C4-2B (cell line): ENCODE results near the gene INPP4A.

Experiments used
- H3K27ac ChIP-seq: fragments of 450-650 bp; 2 replicates; pipeline ENCODE4 v1.5.1; 2017
- ZFX ChIP-seq: fragments of 450-650 bp; IDR thresholded peaks from 2 replicates; pipeline ENCODE4 v1.6.1; 2017
- TF ChIP-seq, protein P1 (sequence below): fragments of 450-650 bp; conservative IDR thresholded peaks from 2 replicates; pipeline ENCODE4 v1.5.1; 2017; ENCODE audit warnings: mild to moderate bottlenecking

The INPP4A gene

DNA sequence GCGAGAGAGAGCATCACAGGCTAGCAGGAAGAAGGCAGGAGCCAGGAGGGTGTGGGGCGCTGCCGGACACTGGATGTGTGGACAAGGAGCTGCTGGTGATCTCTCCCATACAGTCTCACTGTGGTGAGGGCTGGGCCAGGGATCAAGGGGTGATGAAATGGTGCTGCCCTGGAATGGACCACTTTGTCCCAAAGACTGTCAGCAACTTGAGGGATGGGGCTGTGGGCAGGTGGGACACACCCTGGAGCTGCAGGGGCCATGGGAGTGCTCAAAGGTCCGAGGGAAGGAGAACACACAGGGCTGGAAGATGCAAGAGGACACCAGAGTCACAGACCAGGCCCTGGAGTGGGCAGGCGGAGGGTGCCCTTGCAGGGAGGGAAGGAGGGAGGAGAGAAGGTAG, 125.7 kb downstream of the INPP4A start:
- no peak overlapping the region for H3K27ac ChIP-seq
- TF ChIP-seq, protein P1, sequence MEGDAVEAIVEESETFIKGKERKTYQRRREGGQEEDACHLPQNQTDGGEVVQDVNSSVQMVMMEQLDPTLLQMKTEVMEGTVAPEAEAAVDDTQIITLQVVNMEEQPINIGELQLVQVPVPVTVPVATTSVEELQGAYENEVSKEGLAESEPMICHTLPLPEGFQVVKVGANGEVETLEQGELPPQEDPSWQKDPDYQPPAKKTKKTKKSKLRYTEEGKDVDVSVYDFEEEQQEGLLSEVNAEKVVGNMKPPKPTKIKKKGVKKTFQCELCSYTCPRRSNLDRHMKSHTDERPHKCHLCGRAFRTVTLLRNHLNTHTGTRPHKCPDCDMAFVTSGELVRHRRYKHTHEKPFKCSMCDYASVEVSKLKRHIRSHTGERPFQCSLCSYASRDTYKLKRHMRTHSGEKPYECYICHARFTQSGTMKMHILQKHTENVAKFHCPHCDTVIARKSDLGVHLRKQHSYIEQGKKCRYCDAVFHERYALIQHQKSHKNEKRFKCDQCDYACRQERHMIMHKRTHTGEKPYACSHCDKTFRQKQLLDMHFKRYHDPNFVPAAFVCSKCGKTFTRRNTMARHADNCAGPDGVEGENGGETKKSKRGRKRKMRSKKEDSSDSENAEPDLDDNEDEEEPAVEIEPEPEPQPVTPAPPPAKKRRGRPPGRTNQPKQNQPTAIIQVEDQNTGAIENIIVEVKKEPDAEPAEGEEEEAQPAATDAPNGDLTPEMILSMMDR, result no peak
- TF ChIP-seq ZFX, result no peak

DNA sequence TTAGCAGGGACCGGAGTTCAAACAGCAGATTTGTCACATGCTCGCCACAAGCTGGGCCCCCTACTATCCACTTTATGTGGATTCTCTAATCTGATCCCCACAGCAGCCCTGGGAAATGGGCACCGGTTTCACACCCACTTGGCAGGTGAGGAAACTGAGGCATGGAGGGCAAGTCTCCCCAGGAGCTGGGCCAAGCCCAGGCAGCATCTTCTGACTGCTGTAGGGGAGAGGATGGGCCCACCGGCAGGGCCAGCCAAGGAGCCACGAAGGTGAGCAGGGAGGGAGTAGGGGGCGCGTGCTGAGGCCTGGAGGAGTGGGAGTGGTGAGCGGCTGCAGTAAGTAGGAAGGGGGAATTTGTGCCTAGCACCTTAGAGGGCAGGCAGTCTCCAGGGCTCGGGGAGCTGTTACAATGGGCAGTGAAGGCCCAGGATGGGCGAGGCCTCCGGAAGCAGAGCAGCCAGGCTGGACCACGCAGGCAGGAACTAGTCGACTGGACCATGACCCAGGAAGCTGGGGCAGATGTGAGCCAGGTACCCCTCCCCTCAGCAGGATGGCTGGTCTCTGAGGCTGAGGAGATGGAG, 126.6 kb downstream of the INPP4A start:
- TF ChIP-seq, protein P1, result no peak
- TF ChIP-seq ZFX, result no peak
- H3K27ac ChIP-seq, result no peak overlapping the region

DNA sequence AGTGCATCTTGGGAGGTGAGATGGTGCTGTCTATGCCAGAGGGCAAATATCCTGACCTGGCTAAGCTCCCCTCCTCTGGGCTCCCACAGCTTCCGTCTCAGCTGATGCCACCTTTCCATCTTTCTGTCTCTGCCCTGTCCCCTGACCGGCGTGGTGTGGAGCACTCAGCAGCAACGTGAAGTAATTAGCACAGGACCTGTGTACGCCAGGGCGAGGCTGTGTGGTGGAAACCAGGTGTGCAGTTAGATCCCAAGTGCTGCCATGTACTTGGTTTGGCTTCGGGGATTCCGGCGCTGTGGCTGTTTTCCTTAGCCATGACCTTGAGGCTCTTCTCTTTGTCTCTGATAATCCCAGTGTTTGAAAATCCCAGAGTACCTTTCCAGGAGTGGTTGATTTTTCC, 127.1 kb downstream of the INPP4A start:
- TF ChIP-seq ZFX, result no peak
- TF ChIP-seq, protein P1, result no peak
- no peak overlapping the region for H3K27ac ChIP-seq

- TF ChIP-seq, protein P1, result no peak
- no peak for TF ChIP-seq ZFX
- H3K27ac ChIP-seq, result no peak overlapping the region
Observed at GRCh38 chr2:98572211-98572610, 127.6 kb downstream of the INPP4A start.

DNA sequence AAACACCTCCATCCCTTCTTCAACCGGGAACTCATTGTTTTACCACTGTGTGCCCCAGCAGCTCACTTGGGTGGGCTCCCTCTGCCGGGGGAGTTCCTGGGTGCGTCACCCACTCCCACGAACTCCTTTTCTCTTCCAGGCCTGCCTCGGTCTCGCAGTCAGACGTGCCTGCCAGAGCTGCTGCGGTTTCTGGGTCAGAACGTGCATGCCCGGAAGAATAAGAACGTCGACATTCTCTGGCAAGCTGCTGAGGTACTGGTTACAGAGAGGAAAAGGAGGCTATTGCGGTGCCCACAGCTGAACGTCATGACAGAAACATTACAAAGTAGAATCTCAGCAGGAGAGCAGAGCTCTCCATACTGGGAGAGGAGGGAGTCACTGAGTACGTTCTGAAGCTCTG, 128.0 kb downstream of the INPP4A start:
- H3K27ac ChIP-seq, result no peak overlapping the region
- no peak for TF ChIP-seq ZFX
- TF ChIP-seq, protein P1, result no peak

DNA sequence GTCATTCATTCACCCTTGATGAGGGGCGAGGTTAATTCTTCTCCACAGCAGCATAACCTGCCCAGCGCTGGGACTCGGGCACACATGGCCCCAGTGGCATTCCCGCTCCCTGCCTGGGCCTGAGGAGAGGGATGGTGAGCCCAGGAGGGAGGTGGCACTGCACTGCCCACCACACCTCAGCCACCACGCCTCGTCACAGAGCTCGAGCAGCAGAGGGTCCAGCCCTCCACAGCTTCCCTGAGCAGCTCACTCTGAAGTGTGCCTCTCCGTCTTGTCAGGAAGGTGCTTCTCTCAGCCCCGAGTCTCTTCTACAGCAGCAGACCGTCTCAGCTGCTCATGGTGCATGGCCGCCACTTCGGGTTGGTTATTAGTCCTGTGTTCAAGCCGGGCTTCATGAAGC, 128.8 kb downstream of the INPP4A start:
- no peak for TF ChIP-seq ZFX
- TF ChIP-seq, protein P1, result no peak
- no peak overlapping the region for H3K27ac ChIP-seq

- TF ChIP-seq ZFX, result no peak
- TF ChIP-seq, protein P1, result no peak
- H3K27ac ChIP-seq, result no peak overlapping the region
Observed at GRCh38 chr2:98576666-98577312, 132.1 kb downstream of the INPP4A start.
